B cell (primary cell): ENCODE data around the gene LIPC. TPM values are rescaled to one million over a fixed set of nuclear protein-coding genes. Genes with fewer than 3 reads are reported as not detected.

Experiments
- ATAC-seq: fragments of 200-7000 bp; cut with Tn5 transposase; one replicate; pipeline ENCODE4 v1.10.0; 2021; ENCODE audit warnings: low read depth, mild to moderate bottlenecking, moderate number of reproducible peaks, moderate library complexity
- CTCF ChIA-PET: fragments of 350-600 bp; sonication (Branson Sonifier 250); formaldehyde crosslinking; loops from one replicate; lab custom pipeline; 2021; ENCODE audit warnings: antibody characterized with exemption, inconsistent platforms; lab: Charles Lee
- POLR2A ChIA-PET: fragments of 350-600 bp; sonication (Branson Sonifier 250); formaldehyde crosslinking; loops from one replicate; lab custom pipeline; 2021; ENCODE audit warnings: antibody characterized with exemption; lab: Charles Lee
- DNase-seq: peaks from one replicate; pipeline ENCODE4 v3.0.0; 2013
- H2AFZ ChIP-seq: 2 replicates; pipeline ENCODE4 v1.6.1; 2012; ENCODE audit warnings: mild to moderate bottlenecking, low read depth, low read length; ENCODE audit not compliant: insufficient read depth, poor library complexity, severe bottlenecking
- H3K27ac ChIP-seq, 2 donors: 1 replicate in 1 of 2; 2 replicates in 1 of 2; pipeline ENCODE4 v1.5.1; 2012 to 2013; ENCODE audit warnings: low read length in 2 of 2, mild to moderate bottlenecking in 2 of 2, moderate library complexity in 1 of 2
- H3K27me3 ChIP-seq, 4 experiments: fragments of 200-600 bp in 1 of 4; sonication (generic) in 1 of 4; replicated peaks in 1 of 4; 1 replicate in 2 of 4; 2 replicates in 2 of 4; pipeline versions ENCODE4 v1.6.1 to v1.7.0; 2013 to 2016; ENCODE audit warnings: low read length in 3 of 4, mild to moderate bottlenecking in 2 of 4, mixed read lengths in 1 of 4, moderate library complexity in 1 of 4; ENCODE audit not compliant: insufficient read depth in 4 of 4, control insufficient read depth in 3 of 4; ENCODE audit errors: control extremely low read depth in 1 of 4
- H3K36me3 ChIP-seq, 2 experiments: replicated peaks in 1 of 2; 1 replicate in 1 of 2; 2 replicates in 1 of 2; pipeline versions ENCODE4 v1.6.1 to v1.7.1; 2013; ENCODE audit warnings: low read length in 1 of 2; ENCODE audit not compliant: insufficient read depth in 2 of 2, control insufficient read depth in 1 of 2; ENCODE audit errors: control extremely low read depth in 1 of 2, extremely low read depth in 1 of 2
- H3K4me1 ChIP-seq, 2 donors: fragments of 200-600 bp in 1 of 2; sonication (generic) in 1 of 2; 1 replicate in 1 of 2; 2 replicates in 1 of 2; pipeline versions ENCODE4 v1.5.1 to v1.6.1; 2013 to 2017; ENCODE audit warnings: low read length in 2 of 2; ENCODE audit not compliant: control insufficient read depth in 2 of 2, insufficient read depth in 2 of 2
- H3K4me2 ChIP-seq: replicated peaks from 2 replicates; pipeline ENCODE3; 2012; ENCODE audit warnings: mild to moderate bottlenecking, low read depth, low read length; ENCODE audit not compliant: poor library complexity, severe bottlenecking
- H3K4me3 ChIP-seq, 5 experiments: fragments of 200-600 bp in 1 of 5; sonication (generic) in 1 of 5; 1 replicate in 3 of 5; 2 replicates in 2 of 5; pipeline versions ENCODE4 v1.5.1 to v1.7.0; 2011 to 2016; ENCODE audit warnings: low read length in 4 of 5, mild to moderate bottlenecking in 4 of 5, low read depth in 2 of 5, control low read depth in 1 of 5, moderate library complexity in 1 of 5; ENCODE audit not compliant: insufficient read depth in 1 of 5; ENCODE audit errors: control extremely low read depth in 1 of 5, extremely low read depth in 1 of 5
- H3K79me2 ChIP-seq: fragments of 200-600 bp; sonication (generic); one replicate; pipeline ENCODE4 v1.6.0; 2016; ENCODE audit warnings: low read length; ENCODE audit not compliant: control insufficient read depth, insufficient read depth
- H3K9ac ChIP-seq: fragments of 200-600 bp; sonication (generic); 2 replicates; pipeline ENCODE4 v1.6.1; 2017; ENCODE audit warnings: mild to moderate bottlenecking, low read length, moderate library complexity
- H3K9me3 ChIP-seq, 3 donors: one replicate each; pipeline versions ENCODE4 v1.6.1 to v1.7.1; 2013; ENCODE audit warnings: low read length in 2 of 3; ENCODE audit not compliant: control insufficient read depth in 2 of 3, insufficient read depth in 1 of 3; ENCODE audit errors: control extremely low read depth in 1 of 3
- H4K20me1 ChIP-seq: 2 replicates; pipeline ENCODE4 v1.6.0; 2012; ENCODE audit warnings: mild to moderate bottlenecking, low read length; ENCODE audit not compliant: insufficient read depth, control insufficient read depth, poor library complexity, severe bottlenecking
- H3K27ac Mint-ChIP-seq: one replicate; pipeline ENCODE4 v1.8.0; 2021; ENCODE audit warnings: mixed read lengths
- H3K27me3 Mint-ChIP-seq: one replicate; pipeline ENCODE4 v1.8.0; 2021; ENCODE audit warnings: mixed read lengths
- H3K4me1 Mint-ChIP-seq: one replicate; pipeline ENCODE4 v1.8.0; 2021; ENCODE audit warnings: mixed read lengths
- H3K4me3 Mint-ChIP-seq: one replicate; pipeline ENCODE4 v1.8.0; 2021; ENCODE audit warnings: mixed read lengths
- H3K9me3 Mint-ChIP-seq: one replicate; pipeline ENCODE4 v1.8.0; 2022; ENCODE audit warnings: mixed read lengths; ENCODE audit not compliant: insufficient read depth
- EZH2 ChIP-seq: IDR thresholded peaks from 2 replicates; pipeline ENCODE4 v1.6.1; 2012; ENCODE audit warnings: borderline replicate concordance, low read depth, mild to moderate bottlenecking, moderate library complexity, low read length; ENCODE audit not compliant: insufficient read depth, poor library complexity, severe bottlenecking
- WGBS: methylation state at CpG from one replicate; pipeline ENCODE4 v1.1.5; 2013; ENCODE audit warnings: missing lambda C conversion rate; ENCODE audit not compliant: insufficient coverage; 5-methylcytosine and 5-hydroxymethylcytosine counted together
- intact Hi-C: fragments of 100-400 bp; cut with micrococcal nuclease; formaldehyde crosslinking; loops from one replicate; pipeline ENCODE4 v1.10.0; 2022
- polyA plus RNA-seq: library from polyadenylated mRNA; depleted of rRNA; stranded (reverse); fragments of >200 nt; gene quantifications from 2 replicates; pipeline ENCODE4 v1.2.3, GENCODE V29; 2012
- total RNA-seq, 2 donors: library from RNA; stranded (reverse); fragments of 120-200 nt in 1 of 2; gene quantifications; 1 replicate in 1 of 2; 2 replicates in 1 of 2; pipeline versions ENCODE4 v1.2.3 to v1.2.4, GENCODE V29; 2013 to 2022
- TF ChIP-seq, protein P1 (sequence below): fragments of 200-600 bp; IDR thresholded peaks from one replicate; pipeline ENCODE4 v1.8.0; 2022; ENCODE audit warnings: antibody characterized with exemption, mild to moderate bottlenecking

Gene LIPC
- total and polyA plus RNA-seq, 2 donors (not counting 1 experiment from before 2014, with no cell fraction given) = not detected

DNA sequence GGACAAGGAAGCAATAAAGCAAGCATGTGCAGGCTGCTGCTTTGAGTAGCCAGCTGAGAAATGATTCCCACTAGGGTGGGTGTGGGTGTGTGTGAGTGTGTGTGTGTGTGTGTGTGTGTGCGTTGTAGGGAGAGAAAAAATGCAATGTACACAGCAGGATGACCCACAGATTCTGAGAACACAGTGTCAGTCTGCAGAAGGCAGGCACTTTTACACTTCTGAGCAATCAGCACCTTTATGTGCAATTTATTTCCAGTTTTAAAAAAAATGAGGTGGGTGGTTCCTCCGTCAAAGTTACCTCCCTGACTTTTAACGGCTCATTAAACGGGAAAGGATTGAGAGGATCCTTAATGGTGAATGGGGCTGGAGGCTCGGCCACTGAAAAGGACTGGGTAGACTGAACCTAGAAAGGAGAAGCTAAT lies 38.5 kb upstream of the LIPC start:
- Histone ChIP-seq H3K9me3 (no peaks in the 10 kb centered on the region), H3K9ac (no peak overlapping the region), H2AFZ (no peak overlapping the region), H3K4me3 (no peak overlapping the region), H4K20me1 (no peaks in the 10 kb centered on the region), H3K27ac (no peak overlapping the region), H3K4me1 (no peaks in the 10 kb centered on the region), H3K27me3 (no peaks in the 10 kb centered on the region), H3K36me3 (no peaks in the 10 kb centered on the region), H3K79me2 (no peaks in the 10 kb centered on the region), H3K4me2 (no peak overlapping the region)
- Mint-ChIP-seq H3K27me3 (peaks cover 6% of the 10 kb centered on the region), H3K9me3 (no peaks in the 10 kb centered on the region), H3K4me3 (no peak overlapping the region), H3K4me1 (no peaks in the 10 kb centered on the region), H3K27ac (no peak overlapping the region)
- WGBS = 84% methylated on average over 4 of the region's 5 CpGs
- intact Hi-C loops = no loop called here
- no peak for DNase-seq
- CTCF ChIA-PET = no interaction called here
- TF ChIP-seq EZH2 = no peak
- TF ChIP-seq, protein P1, sequence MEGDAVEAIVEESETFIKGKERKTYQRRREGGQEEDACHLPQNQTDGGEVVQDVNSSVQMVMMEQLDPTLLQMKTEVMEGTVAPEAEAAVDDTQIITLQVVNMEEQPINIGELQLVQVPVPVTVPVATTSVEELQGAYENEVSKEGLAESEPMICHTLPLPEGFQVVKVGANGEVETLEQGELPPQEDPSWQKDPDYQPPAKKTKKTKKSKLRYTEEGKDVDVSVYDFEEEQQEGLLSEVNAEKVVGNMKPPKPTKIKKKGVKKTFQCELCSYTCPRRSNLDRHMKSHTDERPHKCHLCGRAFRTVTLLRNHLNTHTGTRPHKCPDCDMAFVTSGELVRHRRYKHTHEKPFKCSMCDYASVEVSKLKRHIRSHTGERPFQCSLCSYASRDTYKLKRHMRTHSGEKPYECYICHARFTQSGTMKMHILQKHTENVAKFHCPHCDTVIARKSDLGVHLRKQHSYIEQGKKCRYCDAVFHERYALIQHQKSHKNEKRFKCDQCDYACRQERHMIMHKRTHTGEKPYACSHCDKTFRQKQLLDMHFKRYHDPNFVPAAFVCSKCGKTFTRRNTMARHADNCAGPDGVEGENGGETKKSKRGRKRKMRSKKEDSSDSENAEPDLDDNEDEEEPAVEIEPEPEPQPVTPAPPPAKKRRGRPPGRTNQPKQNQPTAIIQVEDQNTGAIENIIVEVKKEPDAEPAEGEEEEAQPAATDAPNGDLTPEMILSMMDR = no peak
- ATAC-seq = no peak
- POLR2A ChIA-PET = no interaction called here

GRCh38 chr15:58396181-58396580 lies 35.6 kb upstream of the LIPC start:
- ChIA-PET POLR2A (no interaction called here), CTCF (no interaction called here)
- intact Hi-C loops = no loop called here
- H3K9me3 Mint-ChIP-seq = no peaks in the 10 kb centered on the region
- H3K4me3 Mint-ChIP-seq = no peak overlapping the region
- ATAC-seq (no peak), DNase-seq (no peak)
- peaks cover 6% of the 10 kb centered on the region for H3K27me3 Mint-ChIP-seq
- no peak overlapping the region for H3K4me2 ChIP-seq
- H3K4me1 ChIP-seq = no peaks in the 10 kb centered on the region
- no peak overlapping the region for H3K9ac ChIP-seq
- no peaks in the 10 kb centered on the region for H3K79me2 ChIP-seq
- no peaks in the 10 kb centered on the region for H4K20me1 ChIP-seq
- H2AFZ ChIP-seq = no peak overlapping the region
- no peaks in the 10 kb centered on the region for H3K9me3 ChIP-seq
- H3K27me3 ChIP-seq = no peaks in the 10 kb centered on the region
- 93% methylated on average over 3 of the region's 3 CpGs for WGBS
- TF ChIP-seq, protein P1 = no peak
- H3K36me3 ChIP-seq = no peaks in the 10 kb centered on the region
- H3K4me1 Mint-ChIP-seq = no peaks in the 10 kb centered on the region
- H3K27ac Mint-ChIP-seq = no peak overlapping the region
- no peak overlapping the region for H3K27ac ChIP-seq
- no peak overlapping the region for H3K4me3 ChIP-seq
